PC-9 (cell line): ENCODE data around the gene SHISA4.

Experiments used
- EZH2 ChIP-seq: fragments of 200-600 bp; sonication (generic); IDR thresholded peaks from 2 replicates; pipeline ENCODE4 v1.8.0; 2017; ENCODE audit warnings: antibody characterized with exemption, low read depth
- TF ChIP-seq, protein P1 (sequence below): fragments of 200-600 bp; sonication (generic); conservative IDR thresholded peaks from 2 replicates; pipeline ENCODE4 v1.6.1; 2017; ENCODE audit warnings: mixed run types, antibody characterized with exemption, mild to moderate bottlenecking, moderate library complexity

DNA sequence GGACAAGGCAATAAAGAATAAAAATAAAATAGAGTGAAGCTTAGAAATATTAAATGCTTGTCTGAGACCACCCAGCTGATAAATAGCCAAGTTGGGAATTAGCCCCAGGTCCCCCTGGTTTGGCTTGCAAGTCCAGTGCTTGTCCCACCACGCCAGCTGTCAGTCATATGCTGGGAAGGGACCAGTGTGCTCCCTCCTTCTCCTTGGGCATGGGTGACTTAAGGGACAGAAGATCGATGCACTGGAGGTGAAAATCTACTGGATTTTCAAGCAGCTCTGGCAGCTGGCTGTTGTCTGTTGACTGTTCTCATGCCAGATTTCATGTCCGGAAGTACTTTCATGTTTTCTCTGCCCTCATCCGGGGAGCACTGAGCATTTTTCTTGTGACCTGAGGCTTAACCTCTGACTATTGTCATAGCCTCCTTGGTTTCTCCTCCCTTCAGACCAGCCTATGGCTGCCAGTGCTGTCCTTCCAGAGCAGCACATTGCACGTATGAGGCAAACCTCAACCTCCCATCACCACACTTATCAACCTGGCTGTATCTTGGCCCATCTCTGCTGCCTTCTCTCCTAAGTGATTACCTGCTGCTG lies 45.2 kb downstream of the SHISA4 start:
- TF ChIP-seq, protein P1, sequence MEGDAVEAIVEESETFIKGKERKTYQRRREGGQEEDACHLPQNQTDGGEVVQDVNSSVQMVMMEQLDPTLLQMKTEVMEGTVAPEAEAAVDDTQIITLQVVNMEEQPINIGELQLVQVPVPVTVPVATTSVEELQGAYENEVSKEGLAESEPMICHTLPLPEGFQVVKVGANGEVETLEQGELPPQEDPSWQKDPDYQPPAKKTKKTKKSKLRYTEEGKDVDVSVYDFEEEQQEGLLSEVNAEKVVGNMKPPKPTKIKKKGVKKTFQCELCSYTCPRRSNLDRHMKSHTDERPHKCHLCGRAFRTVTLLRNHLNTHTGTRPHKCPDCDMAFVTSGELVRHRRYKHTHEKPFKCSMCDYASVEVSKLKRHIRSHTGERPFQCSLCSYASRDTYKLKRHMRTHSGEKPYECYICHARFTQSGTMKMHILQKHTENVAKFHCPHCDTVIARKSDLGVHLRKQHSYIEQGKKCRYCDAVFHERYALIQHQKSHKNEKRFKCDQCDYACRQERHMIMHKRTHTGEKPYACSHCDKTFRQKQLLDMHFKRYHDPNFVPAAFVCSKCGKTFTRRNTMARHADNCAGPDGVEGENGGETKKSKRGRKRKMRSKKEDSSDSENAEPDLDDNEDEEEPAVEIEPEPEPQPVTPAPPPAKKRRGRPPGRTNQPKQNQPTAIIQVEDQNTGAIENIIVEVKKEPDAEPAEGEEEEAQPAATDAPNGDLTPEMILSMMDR: no peak
- TF ChIP-seq EZH2: no peak
